ENCODE results near the gene KRT3.

DNA sequence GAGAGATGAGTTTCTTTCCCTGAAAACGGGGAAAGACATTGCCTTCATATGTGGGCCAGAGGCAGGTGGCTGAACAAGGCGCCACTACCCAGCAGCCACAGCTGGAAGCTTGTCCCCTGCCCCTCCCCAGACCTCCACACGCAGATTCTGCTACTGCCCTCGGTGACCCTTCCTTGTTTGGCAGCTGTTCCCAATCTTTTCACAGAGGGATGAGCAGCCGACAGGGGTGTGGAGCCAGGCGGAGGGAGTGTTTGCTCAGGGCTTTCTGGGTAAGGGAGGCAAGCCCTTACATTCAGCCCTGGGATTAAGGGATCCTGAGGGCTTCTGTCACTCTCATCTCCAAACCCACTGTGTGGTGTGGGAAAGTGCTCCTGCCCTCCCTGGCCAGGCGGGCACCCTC, 22.5 kb upstream of the KRT3 start:
- TF ChIP-seq, protein P1, sequence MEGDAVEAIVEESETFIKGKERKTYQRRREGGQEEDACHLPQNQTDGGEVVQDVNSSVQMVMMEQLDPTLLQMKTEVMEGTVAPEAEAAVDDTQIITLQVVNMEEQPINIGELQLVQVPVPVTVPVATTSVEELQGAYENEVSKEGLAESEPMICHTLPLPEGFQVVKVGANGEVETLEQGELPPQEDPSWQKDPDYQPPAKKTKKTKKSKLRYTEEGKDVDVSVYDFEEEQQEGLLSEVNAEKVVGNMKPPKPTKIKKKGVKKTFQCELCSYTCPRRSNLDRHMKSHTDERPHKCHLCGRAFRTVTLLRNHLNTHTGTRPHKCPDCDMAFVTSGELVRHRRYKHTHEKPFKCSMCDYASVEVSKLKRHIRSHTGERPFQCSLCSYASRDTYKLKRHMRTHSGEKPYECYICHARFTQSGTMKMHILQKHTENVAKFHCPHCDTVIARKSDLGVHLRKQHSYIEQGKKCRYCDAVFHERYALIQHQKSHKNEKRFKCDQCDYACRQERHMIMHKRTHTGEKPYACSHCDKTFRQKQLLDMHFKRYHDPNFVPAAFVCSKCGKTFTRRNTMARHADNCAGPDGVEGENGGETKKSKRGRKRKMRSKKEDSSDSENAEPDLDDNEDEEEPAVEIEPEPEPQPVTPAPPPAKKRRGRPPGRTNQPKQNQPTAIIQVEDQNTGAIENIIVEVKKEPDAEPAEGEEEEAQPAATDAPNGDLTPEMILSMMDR (tag by site-specific recombination; IDR thresholded peaks at IDR 0.05): no peak
- no peak for TF ChIP-seq ZNF555 (tag by site-specific recombination; conservative IDR thresholded peaks at IDR 0.05)
- TF ChIP-seq ZSCAN23 (tag by site-specific recombination; IDR thresholded peaks at IDR 0.05): no peak
- TF ChIP-seq, protein P2, sequence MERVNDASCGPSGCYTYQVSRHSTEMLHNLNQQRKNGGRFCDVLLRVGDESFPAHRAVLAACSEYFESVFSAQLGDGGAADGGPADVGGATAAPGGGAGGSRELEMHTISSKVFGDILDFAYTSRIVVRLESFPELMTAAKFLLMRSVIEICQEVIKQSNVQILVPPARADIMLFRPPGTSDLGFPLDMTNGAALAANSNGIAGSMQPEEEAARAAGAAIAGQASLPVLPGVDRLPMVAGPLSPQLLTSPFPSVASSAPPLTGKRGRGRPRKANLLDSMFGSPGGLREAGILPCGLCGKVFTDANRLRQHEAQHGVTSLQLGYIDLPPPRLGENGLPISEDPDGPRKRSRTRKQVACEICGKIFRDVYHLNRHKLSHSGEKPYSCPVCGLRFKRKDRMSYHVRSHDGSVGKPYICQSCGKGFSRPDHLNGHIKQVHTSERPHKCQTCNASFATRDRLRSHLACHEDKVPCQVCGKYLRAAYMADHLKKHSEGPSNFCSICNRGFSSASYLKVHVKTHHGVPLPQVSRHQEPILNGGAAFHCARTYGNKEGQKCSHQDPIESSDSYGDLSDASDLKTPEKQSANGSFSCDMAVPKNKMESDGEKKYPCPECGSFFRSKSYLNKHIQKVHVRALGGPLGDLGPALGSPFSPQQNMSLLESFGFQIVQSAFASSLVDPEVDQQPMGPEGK (tag by site-specific recombination; IDR thresholded peaks at IDR 0.05): no peak
- TF ChIP-seq ZNF266 (tag by site-specific recombination; IDR thresholded peaks at IDR 0.05; ENCODE audit: low read depth): no peak
